SH-SY5Y (cell line): ENCODE results near the gene SEC23IP.

Experiments used
- GATA2 ChIP-seq: IDR thresholded peaks from 2 replicates; pipeline ENCODE4 v1.6.1; 2011; ENCODE audit warnings: mild to moderate bottlenecking, low read depth, low read length
- GATA3 ChIP-seq: IDR thresholded peaks from 2 replicates; pipeline ENCODE4 v1.6.1; 2011; ENCODE audit warnings: low read depth, mild to moderate bottlenecking, low read length, moderate library complexity

DNA sequence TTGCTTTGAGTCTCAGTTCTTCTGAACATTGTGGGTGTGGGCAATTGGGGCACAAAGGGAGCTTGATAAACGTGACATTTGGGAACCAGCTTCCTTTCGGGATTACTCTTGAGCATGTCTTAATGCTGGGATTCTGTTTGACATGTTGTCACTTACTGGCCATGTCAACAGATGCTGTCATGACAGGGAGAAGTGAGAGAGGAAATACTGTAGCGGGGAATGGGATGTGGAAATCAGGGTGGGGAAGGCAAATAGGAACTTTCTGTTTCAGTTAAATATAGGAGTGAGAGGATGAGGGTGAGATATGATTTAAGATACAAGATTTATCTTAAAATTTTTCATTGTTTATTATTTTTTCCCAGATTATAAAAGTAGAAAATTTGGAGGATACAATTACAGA is 83.9 kb downstream of the SEC23IP start:
- no peak for TF ChIP-seq GATA2
- no peak for TF ChIP-seq GATA3
